Measurements from ENCODE around the gene NFIA. TPM values are rescaled to one million over a fixed set of nuclear protein-coding genes. Genes with fewer than 3 reads are reported as not detected.

The NFIA gene
- total RNA-seq, 1 experiment from 2014 or later: 0.35 TPM

DNA sequence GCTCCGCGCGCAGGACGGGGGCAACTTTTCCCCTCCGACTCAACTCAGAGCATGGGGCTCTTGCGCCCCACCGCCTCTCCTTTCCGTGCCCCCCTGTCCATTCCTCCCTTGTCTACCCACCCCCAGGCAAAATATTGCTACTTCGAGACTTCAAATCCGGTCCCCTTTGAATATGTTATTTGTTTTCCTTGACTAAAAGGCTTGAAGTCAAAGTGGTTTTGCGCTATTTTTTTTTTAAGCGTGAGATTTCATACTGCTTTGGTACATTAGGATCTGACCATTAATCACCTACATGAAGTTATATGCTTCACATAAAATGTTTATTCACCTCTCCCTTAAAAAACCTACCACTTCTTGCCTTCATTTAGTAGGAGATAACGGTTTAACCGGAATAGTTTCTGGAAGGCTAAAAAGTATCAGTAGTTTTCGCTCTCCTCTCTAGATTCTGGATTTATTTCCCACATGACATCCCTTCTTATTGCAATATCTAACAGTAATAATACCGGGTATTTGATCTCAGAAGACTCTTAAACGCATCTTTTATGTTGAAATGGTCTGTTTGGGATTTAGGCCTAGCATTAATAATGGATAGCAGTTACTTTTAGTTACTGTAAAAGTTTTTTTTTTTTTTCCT, 1.6 kb downstream of the NFIA start:
- no peak overlapping the region for H2BK120ac ChIP-seq (ENCODE audit: low read depth, low read length, poor library complexity, severe bottlenecking)
- no peak for DNase-seq
- peaks cover 32% of the 10 kb centered on the region; the same call in 1 of the 2 replicates for H3K27me3 ChIP-seq (ENCODE audit: insufficient read depth, low read length)
- H2BK12ac ChIP-seq (ENCODE audit: insufficient read length, low read depth, low read length): no peak overlapping the region
- H4K20me1 ChIP-seq (ENCODE audit: control insufficient read depth, insufficient read depth, insufficient read length): no peaks in the 10 kb centered on the region
- no peak overlapping the region for H3K27ac ChIP-seq (ENCODE audit: insufficient read length, low read depth, low read length)
- no peaks in the 10 kb centered on the region for H3K79me1 ChIP-seq (ENCODE audit: insufficient read depth, low read depth, low read length, poor library complexity, severe bottlenecking)
- no peaks in the 10 kb centered on the region for H3K79me2 ChIP-seq (ENCODE audit: insufficient read depth, low read length)
- no peaks in the 10 kb centered on the region for H3K9me3 ChIP-seq (ENCODE audit: control insufficient read depth, low read depth, low read length)
- H2BK20ac ChIP-seq (ENCODE audit: low read depth, low read length, poor library complexity, severe bottlenecking): no peak overlapping the region
- no peak overlapping the region for H2BK5ac ChIP-seq (ENCODE audit: insufficient read length, low read length)
- Mint-ChIP-seq H3K4me1 (peaks cover 35 to 43% of the 10 kb centered on the region in 2 experiments), H3K27ac (no peak overlapping the region), H3K4me3 (peak overlapping the region; percentile 72 to 94), H3K9me3 (peaks cover 0 to 3% of the 10 kb centered on the region in 2 experiments; a peak in 3 of 5 replicates), H3K27me3 (ENCODE audit: low read depth) (peaks cover 68% of the 10 kb centered on the region), H3K36me3 (ENCODE audit: insufficient read depth in 1 of 3, low read depth in 3 of 3) (peaks cover 0 to 3% (median 0%) of the 10 kb centered on the region in 3 experiments; a peak in 2 of 7 replicates)
- H2AK5ac ChIP-seq (ENCODE audit: insufficient read length, low read length): no peak overlapping the region
- no peak overlapping the region for H2AFZ ChIP-seq (ENCODE audit: low read length)
- no peak overlapping the region for H3K14ac ChIP-seq (ENCODE audit: insufficient read depth, low read length)
- peak overlapping the region; percentile 95 for H3K4me2 ChIP-seq (ENCODE audit: insufficient read depth, insufficient read length, low read length)
- H4K8ac ChIP-seq (replicated peaks; ENCODE audit: insufficient read length, low read depth, low read length): no peak overlapping the region
- H3K18ac ChIP-seq (ENCODE audit: insufficient read length, low read depth, low read length): no peak overlapping the region
- H3K23me2 ChIP-seq (ENCODE audit: insufficient read length, low read depth, low read length, poor library complexity, severe bottlenecking): peaks cover 20% of the 10 kb centered on the region
- H3K56ac ChIP-seq (ENCODE audit: insufficient read length, low read depth, low read length): no peak overlapping the region
- WGBS (ENCODE audit: extremely low coverage, insufficient read length, low lambda C conversion rate): no CpG with 5 or more reads among the region's 17 CpGs
- H3K4ac ChIP-seq (ENCODE audit: low read depth, low read length): no peak overlapping the region
- no peak overlapping the region for H2BK15ac ChIP-seq (ENCODE audit: low read depth, low read length)
- H3K4me1 ChIP-seq (ENCODE audit: insufficient read depth, low read length): peaks cover 17% of the 10 kb centered on the region; the same call in 1 of the 2 replicates
- no peak overlapping the region for H3K23ac ChIP-seq (ENCODE audit: insufficient read length, low read depth, low read length)
- no peak overlapping the region for H4K91ac ChIP-seq (ENCODE audit: insufficient read length, low read depth, low read length)
- no peak overlapping the region for H3K9ac ChIP-seq (ENCODE audit: extremely low read depth, insufficient read length, low read length)
- TF ChIP-seq, protein P1, sequence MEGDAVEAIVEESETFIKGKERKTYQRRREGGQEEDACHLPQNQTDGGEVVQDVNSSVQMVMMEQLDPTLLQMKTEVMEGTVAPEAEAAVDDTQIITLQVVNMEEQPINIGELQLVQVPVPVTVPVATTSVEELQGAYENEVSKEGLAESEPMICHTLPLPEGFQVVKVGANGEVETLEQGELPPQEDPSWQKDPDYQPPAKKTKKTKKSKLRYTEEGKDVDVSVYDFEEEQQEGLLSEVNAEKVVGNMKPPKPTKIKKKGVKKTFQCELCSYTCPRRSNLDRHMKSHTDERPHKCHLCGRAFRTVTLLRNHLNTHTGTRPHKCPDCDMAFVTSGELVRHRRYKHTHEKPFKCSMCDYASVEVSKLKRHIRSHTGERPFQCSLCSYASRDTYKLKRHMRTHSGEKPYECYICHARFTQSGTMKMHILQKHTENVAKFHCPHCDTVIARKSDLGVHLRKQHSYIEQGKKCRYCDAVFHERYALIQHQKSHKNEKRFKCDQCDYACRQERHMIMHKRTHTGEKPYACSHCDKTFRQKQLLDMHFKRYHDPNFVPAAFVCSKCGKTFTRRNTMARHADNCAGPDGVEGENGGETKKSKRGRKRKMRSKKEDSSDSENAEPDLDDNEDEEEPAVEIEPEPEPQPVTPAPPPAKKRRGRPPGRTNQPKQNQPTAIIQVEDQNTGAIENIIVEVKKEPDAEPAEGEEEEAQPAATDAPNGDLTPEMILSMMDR (conservative IDR thresholded peaks at IDR 0.05): no peak
- H4K5ac ChIP-seq (ENCODE audit: insufficient read length, low read depth, low read length): no peak overlapping the region
- H3T11ph ChIP-seq (ENCODE audit: low read length): no peak overlapping the region

Measured in H9 (cell line).